Measurements from ENCODE around the gene SRP9.
"Not testable (repeated sequence)": the region's sequence is repeated elsewhere in the genome, so short reads cannot be mapped to it uniquely, and the experiment has no call there.

The SRP9 gene

GRCh38 chr1:225815526-225816178 lies 38.0 kb downstream of the SRP9 start:
- no peak for DNase-seq (ENCODE audit: low read depth)

- no peak for DNase-seq (ENCODE audit: low read depth)
These were observed 39.3 kb downstream of the SRP9 start for GRCh38 chr1:225816643-225817538.

- no peak for DNase-seq (ENCODE audit: low read depth)
These were observed 40.0 kb downstream of the SRP9 start for GRCh38 chr1:225817611-225818061.

GRCh38 chr1:225818229-225818628 lies 40.6 kb downstream of the SRP9 start:
- DNase-seq (ENCODE audit: low read depth) = no peak

- no peak for DNase-seq (ENCODE audit: low read depth)
These were observed 41.9 kb downstream of the SRP9 start for GRCh38 chr1:225819346-225820192.

- no peak for DNase-seq (ENCODE audit: low read depth)
These were observed 43.0 kb downstream of the SRP9 start for GRCh38 chr1:225820522-225821120.

GRCh38 chr1:225822655-225823403 lies 45.2 kb downstream of the SRP9 start:
- no peak for DNase-seq (ENCODE audit: low read depth)

- DNase-seq (ENCODE audit: low read depth) = no peak
These were observed 46.2 kb downstream of the SRP9 start for GRCh38 chr1:225823811-225824261.

- DNase-seq (ENCODE audit: low read depth) = no peak
These were observed 46.9 kb downstream of the SRP9 start for GRCh38 chr1:225824533-225824941.

GRCh38 chr1:225825078-225825477 lies 47.5 kb downstream of the SRP9 start:
- no peak for DNase-seq (ENCODE audit: low read depth)

GRCh38 chr1:225825607-225826007 lies 48.0 kb downstream of the SRP9 start:
- DNase-seq (ENCODE audit: low read depth) = no peak

- no peak for DNase-seq (ENCODE audit: low read depth)
These were observed 49.5 kb downstream of the SRP9 start for GRCh38 chr1:225827076-225827475.

- DNase-seq (ENCODE audit: low read depth) = no peak
These were observed 51.2 kb downstream of the SRP9 start for GRCh38 chr1:225828706-225829345.

GRCh38 chr1:225830841-225831240 lies 53.2 kb downstream of the SRP9 start:
- no peak for DNase-seq (ENCODE audit: low read depth)

GRCh38 chr1:225834417-225835329 lies 57.0 kb downstream of the SRP9 start:
- DNase-seq (ENCODE audit: low read depth) = no peak

GRCh38 chr1:225835856-225836255 lies 58.2 kb downstream of the SRP9 start:
- no peak for DNase-seq (ENCODE audit: low read depth)

- not testable (repeated sequence) for DNase-seq (ENCODE audit: low read depth)
These were observed 58.7 kb downstream of the SRP9 start for GRCh38 chr1:225836296-225836695.

- no peak for DNase-seq (ENCODE audit: low read depth)
These were observed 61.2 kb downstream of the SRP9 start for GRCh38 chr1:225838793-225839192.
